Stimulated activated CD4-positive, alpha-beta T cell treated with anti-CD3 and anti-CD28 coated beads, Interleukin-1b, Interleukin-23, amount 100 ng/mL, for 48 hours (primary cell): Measurements from ENCODE around the gene CEBPZ.
"Not testable (repeated sequence)": the region's sequence is repeated elsewhere in the genome, so short reads cannot be mapped to it uniquely, and the experiment has no call there.

Source experiments
- DNase-seq: peaks from one replicate; pipeline ENCODE4 v3.0.0-alpha.2; 2020

The CEBPZ gene, protein sequence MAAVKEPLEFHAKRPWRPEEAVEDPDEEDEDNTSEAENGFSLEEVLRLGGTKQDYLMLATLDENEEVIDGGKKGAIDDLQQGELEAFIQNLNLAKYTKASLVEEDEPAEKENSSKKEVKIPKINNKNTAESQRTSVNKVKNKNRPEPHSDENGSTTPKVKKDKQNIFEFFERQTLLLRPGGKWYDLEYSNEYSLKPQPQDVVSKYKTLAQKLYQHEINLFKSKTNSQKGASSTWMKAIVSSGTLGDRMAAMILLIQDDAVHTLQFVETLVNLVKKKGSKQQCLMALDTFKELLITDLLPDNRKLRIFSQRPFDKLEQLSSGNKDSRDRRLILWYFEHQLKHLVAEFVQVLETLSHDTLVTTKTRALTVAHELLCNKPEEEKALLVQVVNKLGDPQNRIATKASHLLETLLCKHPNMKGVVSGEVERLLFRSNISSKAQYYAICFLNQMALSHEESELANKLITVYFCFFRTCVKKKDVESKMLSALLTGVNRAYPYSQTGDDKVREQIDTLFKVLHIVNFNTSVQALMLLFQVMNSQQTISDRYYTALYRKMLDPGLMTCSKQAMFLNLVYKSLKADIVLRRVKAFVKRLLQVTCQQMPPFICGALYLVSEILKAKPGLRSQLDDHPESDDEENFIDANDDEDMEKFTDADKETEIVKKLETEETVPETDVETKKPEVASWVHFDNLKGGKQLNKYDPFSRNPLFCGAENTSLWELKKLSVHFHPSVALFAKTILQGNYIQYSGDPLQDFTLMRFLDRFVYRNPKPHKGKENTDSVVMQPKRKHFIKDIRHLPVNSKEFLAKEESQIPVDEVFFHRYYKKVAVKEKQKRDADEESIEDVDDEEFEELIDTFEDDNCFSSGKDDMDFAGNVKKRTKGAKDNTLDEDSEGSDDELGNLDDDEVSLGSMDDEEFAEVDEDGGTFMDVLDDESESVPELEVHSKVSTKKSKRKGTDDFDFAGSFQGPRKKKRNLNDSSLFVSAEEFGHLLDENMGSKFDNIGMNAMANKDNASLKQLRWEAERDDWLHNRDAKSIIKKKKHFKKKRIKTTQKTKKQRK

DNA sequence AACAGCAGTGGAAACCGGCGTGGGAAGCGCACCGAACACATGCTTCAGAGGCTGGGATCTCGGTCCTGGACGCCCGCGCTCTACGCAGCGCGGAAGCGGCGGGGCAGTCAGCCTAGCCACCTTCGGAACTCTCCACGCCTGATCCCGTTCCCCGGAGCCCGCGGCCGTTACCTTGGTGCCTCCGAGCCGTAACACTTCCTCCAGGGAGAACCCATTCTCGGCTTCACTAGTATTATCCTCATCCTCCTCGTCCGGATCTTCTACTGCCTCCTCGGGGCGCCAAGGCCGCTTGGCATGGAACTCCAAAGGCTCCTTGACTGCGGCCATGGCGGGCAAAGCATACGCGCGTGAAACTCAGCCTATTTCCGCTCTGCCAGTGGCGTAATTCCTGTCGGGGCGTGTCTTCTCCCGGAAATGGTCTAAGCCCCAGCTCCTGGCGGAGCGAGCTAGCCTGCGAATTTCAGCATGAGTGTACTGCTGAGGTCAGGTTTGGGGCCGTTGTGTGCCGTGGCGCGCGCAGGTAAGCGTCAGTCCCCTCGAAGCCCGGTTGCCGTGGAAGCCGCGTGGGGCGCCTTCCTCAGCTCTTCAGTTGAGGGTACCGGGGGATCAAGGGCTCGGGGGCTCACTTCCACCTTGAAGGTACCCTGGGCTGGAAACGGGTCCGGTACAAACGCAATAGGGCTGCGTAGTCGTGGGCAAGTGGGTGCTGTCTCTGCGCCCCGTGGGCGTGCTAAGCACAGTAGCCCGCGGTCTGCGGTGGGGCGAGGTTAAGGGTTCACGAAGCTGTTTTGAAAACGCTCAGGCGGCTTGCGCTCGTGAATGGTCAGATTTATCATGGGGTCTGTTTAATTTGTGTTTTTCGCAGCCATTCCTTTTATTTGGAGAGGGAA is at the start of gene CEBPZ, which contains the start of gene NDUFAF7:
Gene CEBPZ (minus strand): TSS at position 356 of the 890 bp plus-strand sequence. CDS start 29 bp downstream, at position 327.
Gene NDUFAF7 (plus strand): TSS at position 418 of the 890 bp plus-strand sequence. CDS start 48 bp downstream, at position 466.
- peak; percentile 93 for DNase-seq

DNA sequence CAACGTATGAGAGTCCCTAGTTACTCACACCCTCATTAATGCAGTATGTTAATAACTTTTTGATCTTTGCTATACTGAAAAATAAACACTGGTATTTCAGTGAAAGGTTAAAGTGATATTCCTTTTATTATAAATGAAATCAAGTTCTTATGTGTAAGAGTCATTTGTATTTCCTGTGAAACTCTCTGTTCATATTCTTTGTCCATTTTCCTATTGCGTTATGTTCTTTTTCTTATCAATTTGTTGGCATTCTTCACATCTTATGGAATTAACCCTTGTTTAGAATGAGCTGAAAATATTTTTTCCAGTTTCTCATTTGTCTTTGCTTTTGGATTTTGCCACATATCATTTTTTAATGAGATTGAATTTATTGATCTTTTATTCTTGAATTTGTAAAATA is 44.9 kb upstream of the CEBPZ start:
- no peak for DNase-seq

DNA sequence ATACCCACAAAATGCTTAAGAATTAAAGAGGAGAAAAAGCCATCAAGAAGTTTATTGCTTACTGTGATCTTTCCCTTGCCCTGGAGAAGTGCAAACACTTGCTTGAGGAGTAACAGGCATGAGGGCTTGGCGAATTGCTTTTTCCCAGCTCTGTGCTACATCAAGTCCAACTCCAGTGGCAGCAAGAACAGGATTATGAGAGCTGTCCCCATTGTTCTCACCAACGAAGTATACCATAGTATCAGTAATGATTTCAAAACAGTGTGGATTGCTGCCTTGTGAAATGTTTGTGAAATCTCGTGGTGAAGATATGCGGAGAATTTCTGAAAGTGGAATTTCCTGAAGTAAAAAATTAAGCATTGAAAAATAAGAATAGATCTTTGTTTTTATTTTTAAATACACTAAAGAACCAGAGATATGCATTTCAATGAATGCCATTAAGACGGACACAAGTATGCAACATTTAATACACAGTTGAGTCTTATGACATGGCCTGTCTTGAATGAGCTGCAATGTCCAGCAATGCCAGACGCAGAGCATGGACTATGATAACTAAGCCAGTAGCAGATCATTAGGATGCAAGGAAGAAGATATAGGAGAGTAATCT is 43.1 kb upstream of the CEBPZ start:
- DNase-seq = no peak

DNA sequence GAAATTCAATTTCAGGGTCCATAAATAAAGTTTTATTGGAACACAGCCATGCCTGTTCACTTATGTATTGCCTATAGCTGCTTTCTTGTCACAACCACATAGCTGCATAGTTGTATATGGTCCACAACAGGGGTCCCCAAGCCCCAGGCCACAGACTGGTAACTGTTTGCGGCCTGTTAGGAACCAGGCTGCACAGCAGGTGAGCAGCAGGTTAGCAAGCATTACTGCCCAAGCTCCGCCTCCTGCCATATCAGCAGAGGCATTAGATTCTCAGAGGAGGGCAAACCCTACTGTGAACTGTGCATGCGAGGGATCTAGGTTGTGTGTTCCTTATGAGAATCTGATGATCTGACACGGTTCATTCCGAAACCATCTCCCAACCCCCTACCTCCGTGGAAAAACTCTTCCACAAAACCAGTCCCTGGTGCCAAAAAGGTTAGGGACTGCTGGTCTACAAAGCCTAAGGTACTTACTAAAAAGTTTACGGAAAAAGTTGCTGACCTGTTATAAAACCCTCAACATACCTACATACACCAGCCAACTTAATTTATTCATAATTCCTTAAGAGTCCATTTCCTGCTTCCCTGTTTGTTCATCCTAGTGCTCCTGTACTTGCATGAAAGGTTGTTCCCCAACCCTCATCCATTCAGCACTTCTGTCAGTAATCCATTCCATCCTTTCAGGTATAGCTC is 40.1 kb upstream of the CEBPZ start:
- DNase-seq = no peak

DNA sequence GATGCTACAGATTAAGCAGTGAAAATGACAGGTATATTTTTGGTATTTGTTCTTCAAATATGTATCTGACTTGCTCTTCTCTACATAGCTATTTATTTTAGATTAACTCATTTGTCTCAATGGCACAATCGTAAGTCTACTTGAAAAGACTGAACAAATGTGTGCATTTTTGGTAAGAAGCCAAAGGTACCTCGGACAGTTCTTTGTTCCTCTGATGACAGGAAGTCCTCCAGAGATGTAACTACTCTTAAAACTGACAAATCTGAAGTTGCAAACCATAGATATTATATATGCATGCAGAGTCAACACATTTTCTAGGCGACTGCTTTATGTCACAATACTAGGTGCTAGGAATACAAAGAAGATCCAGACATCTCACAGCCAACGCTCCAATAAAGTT is 36.7 kb upstream of the CEBPZ start:
- DNase-seq = no peak

DNA sequence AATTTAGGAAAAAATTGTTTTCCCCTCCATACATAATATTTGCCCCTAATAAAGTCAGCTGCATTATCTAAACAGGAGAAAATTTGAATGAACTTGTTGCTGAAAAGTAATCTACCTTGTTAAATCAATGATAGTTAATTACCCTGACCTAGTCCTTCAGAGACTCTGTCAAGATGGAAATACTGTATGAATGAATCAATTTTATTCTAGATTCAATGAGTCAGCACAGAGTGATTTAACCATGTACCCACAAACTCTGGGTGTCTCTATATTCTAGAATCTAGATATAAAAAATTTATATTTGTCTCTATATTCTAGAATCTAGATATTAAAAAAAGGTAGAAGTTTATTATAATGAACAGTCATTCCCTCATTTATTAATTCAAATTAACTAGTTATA is 36.3 kb upstream of the CEBPZ start:
- no peak for DNase-seq

DNA sequence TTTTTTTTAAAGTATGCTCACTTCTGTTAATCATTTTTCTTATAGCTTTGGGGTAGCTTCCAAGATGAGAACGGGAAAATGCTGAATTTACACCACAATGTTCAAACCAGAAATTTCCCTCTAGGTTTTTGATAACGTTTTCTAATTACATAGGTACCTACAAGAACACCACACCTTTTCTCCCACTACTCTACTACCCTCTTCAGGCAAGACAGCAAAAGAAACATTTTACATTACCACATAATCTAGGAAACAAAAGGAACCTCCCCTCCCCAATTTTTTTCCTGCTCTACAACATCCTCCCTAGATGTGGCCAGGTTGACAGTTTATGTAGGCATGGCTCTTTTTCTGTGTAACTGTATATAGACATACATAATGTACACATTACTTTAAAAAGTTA is 32.4 kb upstream of the CEBPZ start:
- no peak for DNase-seq

DNA sequence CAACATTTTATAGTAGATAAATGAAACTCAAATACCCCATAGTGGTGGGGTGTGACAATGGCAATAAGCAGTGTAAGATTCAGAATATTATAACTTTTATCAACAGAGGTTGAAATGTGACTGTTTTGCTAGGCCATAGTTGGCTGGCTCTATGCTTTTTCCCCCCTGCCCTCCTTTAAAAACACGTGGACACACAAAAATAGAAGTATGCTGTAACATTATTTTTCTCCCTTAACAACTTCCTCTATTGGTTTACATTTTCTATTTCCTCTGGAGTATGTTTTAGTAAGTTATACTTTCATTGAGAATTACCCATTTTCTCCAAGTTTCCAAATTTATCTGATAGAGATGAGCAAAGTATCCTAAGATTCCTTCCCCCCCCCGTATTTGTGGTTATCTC is 31.1 kb upstream of the CEBPZ start:
- no peak for DNase-seq

DNA sequence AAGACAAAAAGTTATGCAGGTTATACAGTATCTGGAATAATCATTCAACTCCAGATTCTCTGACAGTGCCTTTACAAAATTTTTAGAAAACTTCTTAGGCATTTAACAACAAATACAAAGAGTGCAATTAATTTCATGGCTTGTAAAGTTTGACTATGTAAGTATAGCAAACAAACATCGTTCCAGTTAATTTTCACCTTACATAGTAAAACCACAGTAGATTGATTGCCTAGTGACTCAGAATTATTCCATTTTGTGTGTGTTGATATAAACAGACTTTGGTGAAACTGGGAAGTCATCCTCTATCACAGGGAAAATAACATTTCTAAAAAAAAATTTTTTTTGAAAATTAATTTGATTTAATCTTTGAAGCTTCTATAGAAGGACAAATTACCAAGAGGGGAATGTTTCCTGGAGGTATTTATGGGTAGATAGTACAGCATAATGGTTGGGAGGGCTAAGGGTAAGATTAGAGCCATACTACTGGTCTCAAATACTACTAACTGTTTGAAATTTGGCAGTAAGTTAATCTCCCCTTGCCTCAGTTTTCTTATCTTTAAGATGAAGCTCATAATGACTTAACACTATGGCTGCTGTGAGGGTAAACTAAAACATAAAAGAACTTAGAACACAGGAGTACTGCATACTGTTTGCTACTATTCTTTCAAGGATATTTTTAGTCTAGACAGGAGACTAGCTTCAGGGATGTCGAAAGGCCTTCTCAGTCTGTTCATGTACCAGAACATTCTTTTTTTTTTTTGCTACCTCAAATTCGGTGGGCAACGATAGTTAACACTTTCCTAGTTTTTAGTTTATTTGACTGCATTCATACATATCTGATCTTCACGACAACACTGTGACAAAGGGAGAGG is 19.7 kb upstream of the CEBPZ start:
- no peak for DNase-seq

DNA sequence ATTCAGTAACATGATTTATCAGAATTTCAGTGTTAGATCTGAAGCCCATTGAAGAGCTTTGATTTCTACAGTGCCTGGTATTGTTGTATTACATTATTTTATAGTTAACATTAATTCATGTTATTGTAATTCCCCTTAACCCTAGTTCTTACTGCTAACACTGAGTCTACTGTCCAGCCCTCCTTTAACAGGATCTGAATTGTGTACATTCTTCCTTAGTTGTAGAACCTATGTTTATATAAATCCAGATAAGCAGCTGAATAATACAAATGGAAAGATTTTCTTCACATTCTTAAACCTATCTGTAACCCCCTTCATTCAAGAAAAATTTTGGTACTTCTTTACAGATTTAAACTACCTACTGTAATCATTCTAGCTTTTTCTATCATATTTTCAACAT is 14.8 kb upstream of the CEBPZ start:
- no peak for DNase-seq

DNA sequence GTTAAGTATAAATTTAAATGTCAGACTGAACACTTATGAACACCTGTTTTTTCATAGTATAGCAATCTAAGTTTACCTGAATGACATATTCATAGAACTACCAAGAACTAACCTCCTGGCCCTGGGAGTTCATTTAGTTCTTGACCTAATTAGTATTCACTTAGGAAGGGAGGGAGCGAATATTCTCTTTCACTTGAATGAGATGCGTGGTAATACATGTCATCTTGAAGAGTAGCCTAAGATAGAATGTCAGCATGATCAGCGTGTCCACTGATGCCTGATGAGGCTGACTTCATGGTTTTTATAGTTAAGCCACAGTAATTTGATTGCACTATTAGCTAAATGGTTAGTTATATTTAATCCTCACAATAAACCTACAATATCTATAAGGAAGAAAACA is 13.4 kb upstream of the CEBPZ start:
- DNase-seq = no peak

DNA sequence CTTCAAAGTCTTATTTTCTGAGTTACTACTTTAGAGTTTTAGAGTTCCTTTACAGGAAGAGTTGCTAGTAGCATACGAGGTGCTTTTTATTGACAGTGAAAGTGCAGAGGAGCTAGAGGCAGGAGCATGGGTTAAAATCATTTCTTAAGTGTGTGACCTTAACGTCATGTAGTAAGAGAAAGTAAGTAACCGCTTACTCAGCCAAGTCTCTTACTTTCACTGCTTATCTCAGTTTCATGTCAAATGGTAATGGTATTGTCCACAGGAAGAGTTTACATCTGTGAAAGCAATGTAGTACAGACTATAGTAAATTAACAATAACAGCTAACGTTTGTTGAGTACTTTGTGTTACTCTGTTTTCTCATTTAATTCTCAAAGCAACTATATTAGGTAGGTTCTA is 12.6 kb upstream of the CEBPZ start:
- DNase-seq = no peak

DNA sequence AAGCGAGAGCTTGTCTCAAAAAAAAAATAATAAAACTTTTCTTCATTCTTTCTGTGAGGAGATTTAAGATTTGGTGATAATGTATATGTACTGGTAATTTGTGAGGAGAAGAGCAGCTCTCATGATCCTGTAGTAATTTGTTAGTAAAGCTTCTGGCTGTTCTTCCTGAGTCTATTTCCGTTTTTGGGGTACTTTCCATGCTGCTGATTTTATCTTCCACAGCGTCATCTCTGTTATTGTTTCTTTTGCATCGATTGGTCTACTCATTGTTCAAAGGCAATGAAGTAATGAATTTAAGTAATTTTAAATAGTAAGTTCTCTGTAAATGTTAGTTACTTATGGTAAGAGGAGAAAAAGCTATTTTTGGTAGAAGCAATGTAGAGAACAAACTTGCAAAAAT is 12.0 kb upstream of the CEBPZ start:
- no peak for DNase-seq

DNA sequence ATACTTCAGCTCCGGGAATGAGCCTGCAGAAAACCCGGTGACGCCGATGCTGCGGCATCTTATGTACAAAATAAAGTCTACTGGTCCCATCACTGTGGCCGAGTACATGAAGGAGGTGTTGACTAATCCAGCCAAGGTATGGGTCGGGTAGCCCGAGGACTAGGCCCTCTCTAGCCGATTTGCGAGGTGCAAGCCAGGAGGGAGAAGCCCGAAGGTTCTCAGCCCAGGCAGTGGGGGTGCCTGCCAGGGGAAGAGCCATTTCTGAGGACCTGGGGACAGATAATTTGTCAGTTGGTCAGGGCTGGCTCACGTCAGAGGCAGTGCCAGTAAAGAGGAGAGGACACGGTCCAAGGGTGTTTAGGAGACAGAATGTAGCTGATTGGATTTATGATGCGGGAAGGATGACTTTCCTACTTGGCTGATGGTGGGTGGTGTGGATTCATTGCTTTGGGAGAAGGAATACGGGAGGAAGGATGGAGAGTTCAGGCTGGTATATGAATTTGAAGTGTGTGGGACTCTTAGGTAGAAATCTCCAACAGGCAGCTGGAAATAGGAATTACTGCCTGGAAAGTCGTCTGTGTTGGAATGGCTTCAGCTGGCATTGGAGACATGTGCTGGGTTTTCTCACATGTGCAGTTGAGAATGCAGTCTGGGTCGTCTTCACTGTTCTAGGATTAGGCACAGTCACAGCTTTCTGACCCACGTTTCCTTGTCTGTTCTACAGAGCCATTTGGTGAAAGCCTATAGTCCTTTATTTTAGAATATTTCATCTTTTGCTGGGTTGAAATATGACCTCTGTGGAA is 936 bp upstream of the CEBPZ start:
- no peak for DNase-seq

DNA sequence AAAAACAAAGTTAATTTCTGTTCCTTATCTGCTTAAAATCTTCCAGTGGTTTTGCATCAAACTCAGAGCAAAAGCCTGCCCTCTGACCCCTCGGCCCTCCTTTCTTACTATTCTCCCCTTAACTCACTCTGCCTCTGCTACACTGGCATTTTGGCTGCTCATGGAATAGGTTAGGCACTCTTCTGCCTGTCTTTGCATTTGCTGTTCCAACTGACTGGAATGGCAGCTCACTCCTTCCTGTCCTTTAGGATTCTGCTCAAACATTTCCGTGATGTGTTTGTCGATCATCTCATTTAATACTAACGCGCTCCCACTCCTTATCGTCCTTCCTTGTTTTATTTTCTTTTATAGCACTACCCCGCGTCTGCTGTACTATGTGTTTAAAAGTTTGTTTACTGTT is 815 bp downstream of the CEBPZ start:
- no peak for DNase-seq

DNA sequence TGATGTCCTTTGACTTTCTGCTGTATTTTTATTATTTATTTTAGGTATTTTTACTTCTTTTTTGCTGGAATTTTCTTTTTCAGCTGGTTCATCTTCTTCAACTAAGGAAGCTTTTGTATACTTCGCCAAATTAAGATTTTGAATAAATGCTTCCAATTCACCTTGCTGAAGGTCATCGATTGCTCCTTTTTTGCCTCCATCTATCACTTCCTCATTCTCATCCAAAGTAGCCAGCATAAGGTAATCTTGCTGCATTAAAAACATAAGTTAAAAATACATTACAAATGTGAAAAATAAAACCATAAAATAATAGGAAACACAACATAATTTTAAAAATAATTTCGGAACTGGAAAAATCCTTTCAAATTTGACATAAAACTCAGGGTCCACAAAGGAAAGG is 2.6 kb downstream of the CEBPZ start:
- DNase-seq = no peak

DNA sequence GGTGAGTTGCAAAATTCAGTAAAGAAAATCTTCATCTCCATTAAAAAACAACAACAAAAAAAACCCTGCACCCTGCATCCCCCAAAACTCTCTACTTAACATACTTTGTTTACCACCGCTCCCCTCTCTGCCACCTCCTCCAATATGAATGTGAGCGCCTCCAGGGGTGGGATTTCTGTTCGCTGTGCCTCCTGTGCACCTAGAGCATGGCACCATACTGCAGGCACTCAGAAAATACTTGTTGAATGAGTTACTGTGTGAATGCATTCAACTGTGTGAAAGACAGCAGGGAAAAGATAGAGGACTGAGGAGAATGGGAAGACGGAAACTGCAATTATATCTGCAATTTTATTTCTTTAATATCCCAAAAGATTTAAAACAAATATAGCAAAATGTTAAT is 4.5 kb downstream of the CEBPZ start:
- no peak for DNase-seq

DNA sequence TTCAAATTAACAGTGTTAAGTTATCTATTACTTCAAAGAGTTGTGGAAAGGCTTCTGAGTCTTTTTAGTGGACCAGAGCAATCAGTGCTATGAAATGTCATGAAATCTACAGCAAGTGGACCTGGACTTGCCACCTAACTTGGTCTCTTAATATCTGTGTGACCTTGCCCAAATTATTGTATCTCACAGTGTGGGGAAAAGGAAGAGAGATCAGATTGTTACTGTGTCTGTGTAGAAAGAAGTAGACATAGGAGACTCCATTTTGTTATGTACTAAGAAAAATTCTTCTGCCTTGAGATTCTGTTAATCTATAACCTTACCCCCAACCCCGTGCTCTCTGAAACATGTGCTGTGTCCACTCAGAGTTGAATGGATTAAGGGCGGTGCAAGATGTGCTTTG is 6.3 kb downstream of the CEBPZ start:
- DNase-seq = not testable (repeated sequence)

DNA sequence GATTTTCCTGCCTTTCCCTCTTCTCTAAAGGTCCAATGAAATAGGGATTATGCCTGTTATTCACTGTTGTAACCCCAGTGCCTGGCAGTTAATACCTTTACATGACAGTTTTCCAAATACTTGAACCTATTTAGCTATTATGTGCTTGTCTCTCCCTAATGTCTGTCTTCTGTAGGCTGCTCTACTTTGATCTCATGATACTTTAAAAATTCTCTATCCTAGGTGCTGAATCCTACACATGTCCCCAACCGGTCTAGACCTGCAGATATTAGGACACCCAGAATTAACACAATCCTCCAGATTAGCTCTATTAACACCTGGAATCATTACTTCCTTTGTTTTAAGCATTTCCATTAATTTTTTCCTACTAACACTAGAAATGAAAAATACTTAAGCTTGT is 7.3 kb downstream of the CEBPZ start:
- no peak for DNase-seq

DNA sequence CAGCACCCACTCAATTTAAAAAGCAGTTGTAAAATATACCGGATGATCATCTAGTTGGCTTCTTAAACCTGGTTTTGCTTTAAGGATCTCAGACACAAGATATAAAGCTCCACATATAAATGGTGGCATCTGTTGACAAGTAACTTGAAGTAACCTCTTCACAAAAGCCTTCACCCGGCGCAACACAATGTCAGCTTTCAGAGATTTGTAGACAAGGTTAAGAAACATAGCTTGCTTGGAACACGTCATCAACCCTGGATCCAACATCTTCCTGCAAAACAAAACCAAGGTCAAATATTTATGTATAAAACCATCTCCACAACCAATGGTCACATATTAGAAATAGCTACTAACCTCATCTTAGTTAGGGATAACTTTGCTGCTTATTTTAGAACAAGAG is 8.3 kb downstream of the CEBPZ start:
- DNase-seq = no peak
